HG03469 (cell line): ENCODE data around the gene SIRPB2.

ENCODE experiments used
- ATAC-seq: cut with Tn5 transposase; IDR thresholded peaks from one replicate; pipeline ENCODE4 v1.9.1; 2021; ENCODE audit warnings: mild to moderate bottlenecking, moderate library complexity, moderate number of reproducible peaks; ENCODE audit not compliant: unreplicated experiment

The SIRPB2 gene

GRCh38 chr20:1472556-1473245 lies 18.5 kb downstream of the SIRPB2 start:
- no peak for ATAC-seq

DNA sequence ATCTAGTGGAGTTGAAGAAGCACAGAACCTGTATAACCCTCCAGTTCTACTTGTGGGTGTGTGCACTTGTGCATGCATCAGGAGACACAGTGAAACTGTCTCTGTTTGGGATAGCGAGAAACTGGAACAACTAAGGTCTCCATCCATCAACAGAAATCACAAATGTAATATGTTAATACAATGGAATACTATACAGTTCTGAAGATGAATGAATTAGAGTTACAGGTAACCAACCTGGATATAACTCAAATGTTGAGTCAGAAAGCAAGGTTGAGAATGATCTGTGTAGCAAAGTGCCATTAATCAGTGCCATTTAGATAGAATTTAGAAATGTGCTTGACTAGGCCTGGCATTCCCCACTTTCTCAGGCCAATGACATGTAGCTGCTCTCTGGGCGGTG lies 20.0 kb downstream of the SIRPB2 start:
- ATAC-seq = no peak

DNA sequence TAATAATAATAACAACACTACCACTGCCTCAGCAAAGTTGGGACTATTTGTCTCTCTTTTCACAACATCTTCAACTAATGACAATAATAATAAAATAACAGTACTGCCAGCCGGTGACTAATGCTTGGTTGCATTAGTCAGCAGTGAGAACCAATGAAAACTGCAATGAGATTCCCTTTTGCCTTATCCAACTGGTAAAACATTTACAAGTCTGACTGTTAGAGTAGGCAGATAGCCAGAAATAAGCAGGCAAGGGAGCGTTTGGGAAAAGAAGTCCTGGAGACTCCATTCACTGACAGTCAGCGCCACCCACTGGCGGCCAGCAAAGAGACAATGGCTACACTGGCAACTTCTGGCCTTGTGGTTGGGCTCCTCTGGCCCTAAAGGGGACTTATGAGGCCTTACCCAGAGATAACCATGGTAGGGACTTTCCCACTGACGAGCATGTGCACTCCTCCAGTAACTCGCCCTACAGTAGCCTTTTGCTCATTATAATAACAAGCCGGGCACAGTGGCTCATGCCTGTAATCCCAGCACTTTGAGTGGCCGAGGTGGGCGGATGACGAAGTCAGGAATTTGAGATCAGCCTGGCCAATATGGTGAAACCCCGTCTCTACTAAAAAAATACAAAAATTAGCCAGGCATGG lies 21.2 kb downstream of the SIRPB2 start:
- no peak for ATAC-seq

GRCh38 chr20:1469306-1469905 lies 21.8 kb downstream of the SIRPB2 start:
- no peak for ATAC-seq

- no peak for ATAC-seq
Measured at GRCh38 chr20:1468117-1468624, 23.0 kb downstream of the SIRPB2 start.

- ATAC-seq = no peak
Measured at GRCh38 chr20:1467355-1468116, 23.7 kb downstream of the SIRPB2 start.

- no peak for ATAC-seq
Measured at GRCh38 chr20:1467082-1467354, 24.2 kb downstream of the SIRPB2 start.

GRCh38 chr20:1466211-1467081 lies 24.8 kb downstream of the SIRPB2 start, which contains the start of gene NSFL1C:
Gene NSFL1C, minus strand, starts transcription at chr20:1466849. Its CDS starts 25 bp downstream, at chr20:1466824.
- ATAC-seq = peak; percentile 58

DNA sequence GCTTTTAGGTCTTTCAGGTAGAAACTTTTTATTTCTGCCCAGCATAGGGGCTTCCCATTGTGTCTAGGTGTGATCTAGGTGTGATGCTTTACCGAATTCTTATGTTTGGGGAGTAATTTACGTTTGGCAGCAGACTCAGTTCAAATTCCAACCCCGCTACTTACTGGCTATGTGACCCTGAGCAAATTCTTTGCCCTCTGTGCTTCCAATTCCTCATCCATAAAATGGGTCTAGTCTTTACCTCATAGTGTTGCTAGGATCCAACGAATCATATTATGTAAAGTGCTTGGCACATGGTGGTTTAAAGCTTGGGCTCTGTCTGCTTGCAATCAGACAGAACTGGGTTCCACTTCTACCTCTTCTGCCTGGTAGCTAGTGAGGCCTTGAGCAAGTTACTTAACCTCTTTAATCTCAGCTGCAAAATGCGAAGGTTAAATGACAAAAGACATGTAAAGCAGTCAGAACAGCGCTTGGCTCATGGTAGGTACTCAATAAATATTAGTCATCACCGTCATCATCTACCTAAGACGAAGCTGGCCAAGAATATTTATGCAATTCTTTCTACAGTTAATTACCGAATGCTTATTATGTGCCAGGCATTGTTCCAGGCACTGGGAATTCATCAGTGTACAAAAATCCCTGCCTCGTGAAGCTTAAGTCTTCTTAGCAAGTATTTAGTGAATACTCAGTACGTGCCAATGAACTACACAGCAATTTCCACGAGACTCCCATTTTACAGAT lies 25.6 kb downstream of the SIRPB2 start:
- no peak for ATAC-seq

DNA sequence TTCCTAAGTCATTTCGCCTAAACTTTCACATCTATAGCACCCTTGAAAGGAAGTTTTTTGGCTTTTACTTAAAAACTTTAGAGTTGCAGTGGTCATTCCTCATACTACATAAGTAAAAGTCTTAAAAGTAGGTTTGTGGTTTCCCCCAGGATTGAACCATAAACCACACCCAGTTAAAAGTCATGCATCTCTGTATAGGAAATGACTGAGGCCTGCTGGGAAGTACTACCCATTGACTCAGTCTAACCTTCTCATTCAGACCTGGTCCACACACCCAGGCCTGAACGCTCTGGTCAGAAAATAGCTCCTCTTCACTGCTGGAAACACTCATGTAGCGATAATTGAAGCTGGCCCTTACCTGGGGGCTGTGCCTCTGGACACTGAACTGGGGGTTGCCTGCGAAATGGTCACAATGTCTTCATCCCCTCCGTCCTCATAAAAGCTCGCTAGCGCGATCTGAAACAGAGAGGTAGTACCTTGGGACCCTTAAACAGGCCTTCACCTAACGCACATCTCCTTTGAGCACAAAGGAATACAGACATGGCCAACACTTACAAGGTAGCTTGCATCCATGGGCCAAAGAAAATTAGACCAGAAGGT lies 27.1 kb downstream of the SIRPB2 start:
- no peak for ATAC-seq

- ATAC-seq = no peak
Measured at GRCh38 chr20:1462834-1463233, 28.4 kb downstream of the SIRPB2 start.

DNA sequence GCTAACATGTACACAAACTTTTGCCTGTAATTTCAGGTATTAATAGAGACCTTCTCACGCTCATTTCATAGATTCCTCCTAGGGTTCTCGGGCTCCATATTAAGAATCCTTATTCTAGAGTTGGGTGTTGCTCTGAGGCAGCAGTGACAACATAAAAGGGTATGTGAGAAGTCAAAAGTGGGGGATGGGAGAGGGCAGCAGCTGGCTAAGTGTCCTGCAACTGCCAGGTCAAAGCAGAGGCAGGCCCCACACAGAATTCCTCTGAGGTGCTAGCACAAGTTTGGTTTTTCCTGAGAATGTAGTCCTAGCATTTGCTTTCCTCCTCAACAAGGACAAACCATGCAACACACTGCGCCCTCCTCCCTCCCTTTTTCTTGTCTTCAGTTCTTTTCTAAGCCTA lies 29.2 kb downstream of the SIRPB2 start:
- ATAC-seq = no peak

- ATAC-seq = no peak
Measured at GRCh38 chr20:1460275-1460674, 30.9 kb downstream of the SIRPB2 start.

GRCh38 chr20:1457992-1458391 lies 33.2 kb downstream of the SIRPB2 start:
- no peak for ATAC-seq

DNA sequence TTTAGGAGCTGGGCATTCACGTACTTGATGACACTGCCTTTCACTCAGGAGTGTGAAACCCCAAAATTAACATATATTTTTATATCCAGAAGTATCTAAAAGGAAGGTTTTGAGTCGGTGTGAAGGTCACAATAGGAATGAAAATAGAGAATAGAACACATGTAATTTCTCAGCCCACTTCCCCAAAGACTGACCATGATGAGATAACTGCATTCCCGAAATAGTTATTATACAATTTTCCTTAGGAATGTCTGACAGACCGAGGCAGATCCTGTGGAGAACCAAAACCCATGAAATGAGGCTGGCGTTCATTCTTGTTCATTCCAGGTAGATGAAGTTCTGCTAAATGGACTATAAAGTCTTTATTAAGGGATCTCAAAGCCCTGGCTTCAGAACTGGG lies 34.9 kb downstream of the SIRPB2 start:
- no peak for ATAC-seq

GRCh38 chr20:1450926-1451491 lies 40.2 kb downstream of the SIRPB2 start:
- no peak for ATAC-seq

- no peak for ATAC-seq
Measured at GRCh38 chr20:1449370-1449769, 41.9 kb downstream of the SIRPB2 start.

DNA sequence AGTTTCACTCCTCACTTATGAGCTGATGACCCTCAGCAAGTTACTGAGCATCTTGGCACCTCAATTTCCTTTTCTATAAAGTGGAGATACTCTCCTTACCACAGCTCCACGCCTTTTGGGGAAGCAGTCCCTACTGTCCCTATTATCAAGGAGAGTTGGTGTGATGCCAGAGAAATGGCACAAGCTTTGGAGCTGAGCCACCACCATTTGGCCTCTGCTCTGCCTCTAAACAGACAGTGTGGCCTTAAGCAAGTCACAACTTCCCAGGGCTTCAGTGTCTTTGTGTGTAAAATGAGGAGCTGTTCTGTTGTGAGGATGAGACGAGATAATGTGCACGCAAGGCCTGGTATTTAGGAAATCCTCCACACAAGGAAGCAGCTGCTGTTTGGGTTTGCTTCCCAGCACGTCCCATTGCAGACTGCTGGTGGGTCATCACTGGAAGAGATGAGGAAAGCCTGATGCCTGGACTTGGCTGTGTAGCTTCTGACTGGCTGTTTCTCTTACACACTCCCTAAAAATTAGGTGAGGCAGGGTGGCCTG lies 43.1 kb downstream of the SIRPB2 start:
- ATAC-seq = no peak

- no peak for ATAC-seq
Measured at GRCh38 chr20:1446536-1446935, 44.7 kb downstream of the SIRPB2 start.
